Prostate gland (tissue), 2 donors: Measurements from ENCODE around the gene PTH2R.

ENCODE experiments used
- CTCF ChIP-seq, 4 experiments: fragments of 200-600 bp in 2 of 4; fragments of 450-650 bp in 2 of 4; sonication (generic) in 2 of 4; IDR thresholded peaks; 1 replicate in 3 of 4; 2 replicates in 1 of 4; pipeline ENCODE4 v1.5.1; 2016 to 2019; ENCODE audit warnings: antibody characterized with exemption in 4 of 4, mild to moderate bottlenecking in 2 of 4, moderate library complexity in 2 of 4
- POLR2A ChIP-seq: fragments of 450-650 bp; IDR thresholded peaks from one replicate; pipeline ENCODE4 v1.6.1; 2016; ENCODE audit warnings: antibody characterized with exemption, mild to moderate bottlenecking

GRCh38 chr2:208437755-208438154 is 31.2 kb downstream of the PTH2R start:
- no peak for TF ChIP-seq CTCF (IDR thresholded peaks at IDR 0.05)
- no peak for TF ChIP-seq POLR2A
